ENCODE results near the gene SORBS1.

Gene SORBS1

GRCh38 chr10:95571390-95571789 is 10.2 kb upstream of the SORBS1 start:
- Histone ChIP-seq H3K18ac (ENCODE audit: low read length) (no peak overlapping the region), H3K23ac (ENCODE audit: low read length) (no peak overlapping the region), H3K4me2 (ENCODE audit: low read length) (no peak overlapping the region), H3K9ac (ENCODE audit: low read length) (no peak overlapping the region), H2BK120ac (ENCODE audit: low read depth, low read length) (no peak overlapping the region), H3K79me1 (ENCODE audit: low read length) (no peaks in the 10 kb centered on the region), H3K4me1 (ENCODE audit: control insufficient read depth, low read depth, low read length) (no peaks in the 10 kb centered on the region), H3K56ac (ENCODE audit: low read length) (no peak overlapping the region), H3K36me3 (ENCODE audit: control insufficient read depth, insufficient read depth, low read length) (no peaks in the 10 kb centered on the region), H4K5ac (ENCODE audit: low read length) (no peak overlapping the region), H3K27ac (ENCODE audit: low read depth, low read length) (no peak overlapping the region), H3K4ac (ENCODE audit: low read depth, low read length) (no peak overlapping the region), H3K4me3 (ENCODE audit: low read length) (no peak overlapping the region), H4K8ac (ENCODE audit: low read depth, low read length) (no peak overlapping the region), H2AK5ac (ENCODE audit: low read length) (no peak overlapping the region), H2BK15ac (replicated peaks; ENCODE audit: low read depth) (no peak overlapping the region), H2BK5ac (ENCODE audit: low read length) (no peak overlapping the region), H3K27me3 (ENCODE audit: insufficient read depth, low read length, poor library complexity) (no peaks in the 10 kb centered on the region), H3K79me2 (ENCODE audit: control insufficient read depth, insufficient read depth, low read length) (no peaks in the 10 kb centered on the region)
- DNase-seq = no peak
- WGBS (ENCODE audit: extremely low coverage, insufficient coverage, low lambda C conversion rate) = no CpG with 5 or more reads among the region's 4 CpGs

GRCh38 chr10:95569368-95569767 is 8.2 kb upstream of the SORBS1 start:
- H3K27ac ChIP-seq (ENCODE audit: low read depth, low read length) = no peak overlapping the region
- no peak overlapping the region for H3K18ac ChIP-seq (ENCODE audit: low read length)
- no peaks in the 10 kb centered on the region for H3K4me1 ChIP-seq (ENCODE audit: control insufficient read depth, low read depth, low read length)
- H3K79me2 ChIP-seq (ENCODE audit: control insufficient read depth, insufficient read depth, low read length) = no peaks in the 10 kb centered on the region
- H3K56ac ChIP-seq (ENCODE audit: low read length) = no peak overlapping the region
- H4K5ac ChIP-seq (ENCODE audit: low read length) = no peak overlapping the region
- H2BK120ac ChIP-seq (ENCODE audit: low read depth, low read length) = no peak overlapping the region
- no peak overlapping the region for H3K4me3 ChIP-seq (ENCODE audit: low read length)
- H3K4me2 ChIP-seq (ENCODE audit: low read length) = no peak overlapping the region
- H3K79me1 ChIP-seq (ENCODE audit: low read length) = no peaks in the 10 kb centered on the region
- no peak overlapping the region for H3K4ac ChIP-seq (ENCODE audit: low read depth, low read length)
- no peak overlapping the region for H2BK5ac ChIP-seq (ENCODE audit: low read length)
- no peak overlapping the region for H3K23ac ChIP-seq (ENCODE audit: low read length)
- H2AK5ac ChIP-seq (ENCODE audit: low read length) = no peak overlapping the region
- H2BK15ac ChIP-seq (replicated peaks; ENCODE audit: low read depth) = no peak overlapping the region
- H3K27me3 ChIP-seq (ENCODE audit: insufficient read depth, low read length, poor library complexity) = no peaks in the 10 kb centered on the region
- no peak overlapping the region for H4K8ac ChIP-seq (ENCODE audit: low read depth, low read length)
- no peak overlapping the region for H3K9ac ChIP-seq (ENCODE audit: low read length)
- DNase-seq = no peak
- H3K36me3 ChIP-seq (ENCODE audit: control insufficient read depth, insufficient read depth, low read length) = no peaks in the 10 kb centered on the region

- no peaks in the 10 kb centered on the region for H3K36me3 ChIP-seq (ENCODE audit: control insufficient read depth, insufficient read depth, low read length)
- no peaks in the 10 kb centered on the region for H3K79me1 ChIP-seq (ENCODE audit: low read length)
- no CpG with 5 or more reads among the region's 5 CpGs for WGBS (ENCODE audit: extremely low coverage, insufficient coverage, low lambda C conversion rate)
- H2BK15ac ChIP-seq (replicated peaks; ENCODE audit: low read depth) = no peak overlapping the region
- H3K4ac ChIP-seq (ENCODE audit: low read depth, low read length) = no peak overlapping the region
- H3K18ac ChIP-seq (ENCODE audit: low read length) = no peak overlapping the region
- no peak overlapping the region for H3K23ac ChIP-seq (ENCODE audit: low read length)
- no peak overlapping the region for H2AK5ac ChIP-seq (ENCODE audit: low read length)
- H4K5ac ChIP-seq (ENCODE audit: low read length) = no peak overlapping the region
- no peaks in the 10 kb centered on the region for H3K79me2 ChIP-seq (ENCODE audit: control insufficient read depth, insufficient read depth, low read length)
- no peak overlapping the region for H3K56ac ChIP-seq (ENCODE audit: low read length)
- no peak overlapping the region for H4K8ac ChIP-seq (ENCODE audit: low read depth, low read length)
- H3K4me1 ChIP-seq (ENCODE audit: control insufficient read depth, low read depth, low read length) = no peaks in the 10 kb centered on the region
- H3K9ac ChIP-seq (ENCODE audit: low read length) = no peak overlapping the region
- H3K4me3 ChIP-seq (ENCODE audit: low read length) = no peak overlapping the region
- no peak overlapping the region for H2BK5ac ChIP-seq (ENCODE audit: low read length)
- no peak overlapping the region for H3K4me2 ChIP-seq (ENCODE audit: low read length)
- H2BK120ac ChIP-seq (ENCODE audit: low read depth, low read length) = no peak overlapping the region
- H3K27ac ChIP-seq (ENCODE audit: low read depth, low read length) = no peak overlapping the region
- DNase-seq = no peak
- H3K27me3 ChIP-seq (ENCODE audit: insufficient read depth, low read length, poor library complexity) = no peaks in the 10 kb centered on the region
Observed at GRCh38 chr10:95567903-95568630, 6.9 kb upstream of the SORBS1 start.

GRCh38 chr10:95566136-95566535 is 5.0 kb upstream of the SORBS1 start:
- Histone ChIP-seq H2BK5ac (ENCODE audit: low read length) (no peak overlapping the region), H3K4me1 (ENCODE audit: control insufficient read depth, low read depth, low read length) (no peaks in the 10 kb centered on the region), H3K27ac (ENCODE audit: low read depth, low read length) (no peak overlapping the region), H3K79me2 (ENCODE audit: control insufficient read depth, insufficient read depth, low read length) (no peaks in the 10 kb centered on the region), H3K23ac (ENCODE audit: low read length) (no peak overlapping the region), H4K8ac (ENCODE audit: low read depth, low read length) (no peak overlapping the region), H3K56ac (ENCODE audit: low read length) (no peak overlapping the region), H4K5ac (ENCODE audit: low read length) (no peak overlapping the region), H3K36me3 (ENCODE audit: control insufficient read depth, insufficient read depth, low read length) (no peaks in the 10 kb centered on the region), H2BK15ac (replicated peaks; ENCODE audit: low read depth) (no peak overlapping the region), H3K18ac (ENCODE audit: low read length) (no peak overlapping the region), H3K27me3 (ENCODE audit: insufficient read depth, low read length, poor library complexity) (no peaks in the 10 kb centered on the region), H2BK120ac (ENCODE audit: low read depth, low read length) (no peak overlapping the region), H3K79me1 (ENCODE audit: low read length) (no peaks in the 10 kb centered on the region), H3K4me3 (ENCODE audit: low read length) (no peak overlapping the region), H3K9ac (ENCODE audit: low read length) (no peak overlapping the region), H3K4me2 (ENCODE audit: low read length) (no peak overlapping the region), H2AK5ac (ENCODE audit: low read length) (no peak overlapping the region), H3K4ac (ENCODE audit: low read depth, low read length) (no peak overlapping the region)
- WGBS (ENCODE audit: extremely low coverage, insufficient coverage, low lambda C conversion rate) = no CpG with 5 or more reads among the region's 6 CpGs
- DNase-seq = no peak

GRCh38 chr10:95565336-95565735 is 4.2 kb upstream of the SORBS1 start:
- Histone ChIP-seq H3K4ac (ENCODE audit: low read depth, low read length) (no peak overlapping the region), H3K79me2 (ENCODE audit: control insufficient read depth, insufficient read depth, low read length) (no peaks in the 10 kb centered on the region), H3K36me3 (ENCODE audit: control insufficient read depth, insufficient read depth, low read length) (no peaks in the 10 kb centered on the region), H3K56ac (ENCODE audit: low read length) (no peak overlapping the region), H3K4me1 (ENCODE audit: control insufficient read depth, low read depth, low read length) (no peaks in the 10 kb centered on the region), H3K23ac (ENCODE audit: low read length) (no peak overlapping the region), H3K27me3 (ENCODE audit: insufficient read depth, low read length, poor library complexity) (no peaks in the 10 kb centered on the region), H3K27ac (ENCODE audit: low read depth, low read length) (no peak overlapping the region), H2BK120ac (ENCODE audit: low read depth, low read length) (no peak overlapping the region), H3K4me3 (ENCODE audit: low read length) (no peak overlapping the region), H2BK5ac (ENCODE audit: low read length) (no peak overlapping the region), H3K4me2 (ENCODE audit: low read length) (no peak overlapping the region), H3K79me1 (ENCODE audit: low read length) (no peaks in the 10 kb centered on the region), H2AK5ac (ENCODE audit: low read length) (no peak overlapping the region), H3K9ac (ENCODE audit: low read length) (no peak overlapping the region), H4K5ac (ENCODE audit: low read length) (no peak overlapping the region), H3K18ac (ENCODE audit: low read length) (no peak overlapping the region), H4K8ac (ENCODE audit: low read depth, low read length) (no peak overlapping the region), H2BK15ac (replicated peaks; ENCODE audit: low read depth) (no peak overlapping the region)
- DNase-seq = no peak
- no CpG with 5 or more reads among the region's 7 CpGs for WGBS (ENCODE audit: extremely low coverage, insufficient coverage, low lambda C conversion rate)

- Histone ChIP-seq H2BK120ac (ENCODE audit: low read depth, low read length) (no peak overlapping the region), H4K8ac (ENCODE audit: low read depth, low read length) (no peak overlapping the region), H3K4me2 (ENCODE audit: low read length) (no peak overlapping the region), H2AK5ac (ENCODE audit: low read length) (no peak overlapping the region), H3K23ac (ENCODE audit: low read length) (no peak overlapping the region), H3K4me3 (ENCODE audit: low read length) (no peak overlapping the region), H4K5ac (ENCODE audit: low read length) (no peak overlapping the region), H3K18ac (ENCODE audit: low read length) (no peak overlapping the region), H3K79me2 (ENCODE audit: control insufficient read depth, insufficient read depth, low read length) (no peaks in the 10 kb centered on the region), H3K79me1 (ENCODE audit: low read length) (no peaks in the 10 kb centered on the region), H3K27me3 (ENCODE audit: insufficient read depth, low read length, poor library complexity) (no peaks in the 10 kb centered on the region), H3K56ac (ENCODE audit: low read length) (no peak overlapping the region), H3K4ac (ENCODE audit: low read depth, low read length) (no peak overlapping the region), H3K27ac (ENCODE audit: low read depth, low read length) (no peak overlapping the region), H2BK5ac (ENCODE audit: low read length) (no peak overlapping the region), H3K36me3 (ENCODE audit: control insufficient read depth, insufficient read depth, low read length) (no peaks in the 10 kb centered on the region), H3K9ac (ENCODE audit: low read length) (no peak overlapping the region), H2BK15ac (replicated peaks; ENCODE audit: low read depth) (no peak overlapping the region), H3K4me1 (ENCODE audit: control insufficient read depth, low read depth, low read length) (no peaks in the 10 kb centered on the region)
- WGBS (ENCODE audit: extremely low coverage, insufficient coverage, low lambda C conversion rate) = no CpG with 5 or more reads among the region's 7 CpGs
- no peak for DNase-seq
Observed at GRCh38 chr10:95564291-95564690, 3.1 kb upstream of the SORBS1 start.

All from mesendoderm (in vitro differentiated cells).